Fibroblast of skin of scalp (primary cell): ENCODE data around the gene CPVL.

Experiments used
- DNase-seq: peaks from one replicate; pipeline ENCODE4 v3.0.0-alpha.2; 2013

Gene CPVL

DNA sequence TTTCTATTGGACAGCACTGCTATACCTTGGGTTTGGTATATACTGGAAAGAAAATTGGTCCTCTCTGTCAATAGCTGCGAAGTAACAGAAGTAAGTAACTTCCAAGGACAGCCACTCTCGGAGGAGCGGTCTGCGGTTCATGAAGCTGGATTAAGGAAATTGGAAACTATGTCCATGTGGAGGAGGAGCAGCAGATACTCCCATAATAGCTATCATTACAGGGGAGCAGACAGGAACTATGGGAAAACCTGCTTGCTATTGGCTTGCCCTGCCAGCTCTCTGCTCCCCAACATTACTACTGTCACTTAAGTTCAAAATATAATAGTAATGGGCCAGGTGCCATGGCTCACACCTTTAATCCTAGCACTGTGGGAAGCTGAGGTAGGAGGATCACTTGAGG, 104.3 kb downstream of the CPVL start:
- DNase-seq: no peak

DNA sequence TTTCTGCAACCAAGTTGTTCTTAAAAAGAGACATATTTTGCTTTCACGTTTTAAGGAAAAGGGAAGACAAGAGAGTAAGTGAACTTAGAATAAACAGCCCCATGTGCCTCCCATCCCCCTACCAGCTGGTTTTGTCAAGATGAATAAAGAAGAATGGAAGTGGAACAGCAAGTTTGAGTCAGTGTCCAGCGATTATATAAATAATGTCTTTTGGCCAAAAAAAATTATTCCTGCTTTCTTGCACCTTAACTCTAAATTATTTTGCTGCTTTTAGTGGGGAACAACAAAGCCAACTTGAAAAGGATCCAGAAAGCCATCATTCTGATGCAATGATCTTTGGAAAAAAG, 105.8 kb downstream of the CPVL start:
- DNase-seq: no peak

- peak; percentile 68 for DNase-seq
These were observed 106.3 kb downstream of the CPVL start for GRCh38 chr7:29039821-29040578.

GRCh38 chr7:29038463-29038862, 107.9 kb downstream of the CPVL start:
- peak; percentile 62 for DNase-seq

DNA sequence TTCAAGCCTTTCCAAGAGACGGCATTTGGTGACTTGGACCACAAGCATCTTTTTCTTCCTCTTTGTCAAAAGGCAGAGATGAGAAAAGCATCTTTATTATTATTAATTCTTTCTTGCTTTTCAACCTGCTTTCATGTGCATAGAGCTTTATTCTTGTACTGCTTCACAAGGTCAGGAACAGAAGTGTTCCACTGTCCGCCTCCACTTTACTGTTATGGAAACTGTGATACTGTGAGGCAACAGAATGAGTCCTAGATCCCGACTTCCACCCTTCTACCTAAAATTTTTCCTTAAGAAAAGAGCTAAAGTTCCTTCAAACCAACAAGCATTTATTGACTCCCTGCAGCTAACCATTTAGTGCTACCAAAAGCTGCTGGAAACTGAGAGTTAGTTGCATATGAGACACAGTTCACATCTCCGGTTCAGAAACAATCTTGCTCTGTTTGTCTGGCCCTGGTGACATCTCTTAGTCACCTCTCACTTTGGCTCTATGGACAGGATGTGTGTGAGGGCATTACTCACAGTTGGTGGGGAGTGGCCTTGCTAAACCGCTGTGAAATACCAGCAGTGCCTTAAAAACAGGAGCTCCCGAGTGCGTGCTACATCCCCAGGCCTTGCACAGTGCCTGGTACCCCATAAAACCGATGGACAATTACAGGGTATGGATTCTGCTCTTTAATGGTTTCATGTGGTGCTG, 111.1 kb downstream of the CPVL start:
- DNase-seq: peak; percentile 77

DNA sequence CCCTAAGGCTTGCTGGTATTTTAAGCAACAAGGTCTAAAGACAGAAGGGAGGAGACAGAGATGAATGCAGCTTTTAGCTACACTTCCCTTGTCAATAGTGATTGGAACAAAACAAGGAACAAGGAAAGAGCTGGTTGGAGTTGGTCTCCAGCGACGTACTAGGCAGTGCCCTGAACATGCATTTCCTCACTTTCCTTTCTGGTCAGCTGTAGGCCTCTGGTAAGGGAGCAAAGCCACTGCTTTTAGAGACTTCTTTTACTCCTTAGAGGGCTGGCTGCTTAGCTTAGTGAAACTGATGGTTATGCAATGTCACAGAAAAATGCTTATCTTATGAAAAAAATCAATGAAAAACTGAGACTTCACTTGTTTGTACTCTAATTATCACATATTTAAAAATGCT, 112.8 kb downstream of the CPVL start:
- DNase-seq: no peak

DNA sequence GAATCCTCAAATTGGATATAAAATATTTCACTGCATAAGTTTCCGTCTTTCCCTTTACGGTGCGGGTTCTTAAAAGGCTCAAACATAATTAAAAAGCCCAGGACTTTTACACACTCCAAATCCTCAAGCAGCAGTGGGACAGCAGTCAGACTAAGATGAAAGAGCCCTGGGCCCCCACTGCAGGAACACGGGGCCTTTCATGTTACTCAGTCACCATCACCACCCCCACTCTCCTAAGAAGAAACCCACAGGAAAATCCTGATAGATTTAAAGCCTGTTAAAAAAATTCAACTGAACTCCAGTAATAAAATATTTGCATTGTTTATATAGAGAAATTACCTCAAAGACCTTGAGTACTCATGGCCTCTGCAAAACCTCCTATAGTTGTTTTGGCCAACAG, 114.2 kb downstream of the CPVL start:
- DNase-seq: no peak

- no peak for DNase-seq
These were observed 115.5 kb downstream of the CPVL start for GRCh38 chr7:29030781-29031275.

DNA sequence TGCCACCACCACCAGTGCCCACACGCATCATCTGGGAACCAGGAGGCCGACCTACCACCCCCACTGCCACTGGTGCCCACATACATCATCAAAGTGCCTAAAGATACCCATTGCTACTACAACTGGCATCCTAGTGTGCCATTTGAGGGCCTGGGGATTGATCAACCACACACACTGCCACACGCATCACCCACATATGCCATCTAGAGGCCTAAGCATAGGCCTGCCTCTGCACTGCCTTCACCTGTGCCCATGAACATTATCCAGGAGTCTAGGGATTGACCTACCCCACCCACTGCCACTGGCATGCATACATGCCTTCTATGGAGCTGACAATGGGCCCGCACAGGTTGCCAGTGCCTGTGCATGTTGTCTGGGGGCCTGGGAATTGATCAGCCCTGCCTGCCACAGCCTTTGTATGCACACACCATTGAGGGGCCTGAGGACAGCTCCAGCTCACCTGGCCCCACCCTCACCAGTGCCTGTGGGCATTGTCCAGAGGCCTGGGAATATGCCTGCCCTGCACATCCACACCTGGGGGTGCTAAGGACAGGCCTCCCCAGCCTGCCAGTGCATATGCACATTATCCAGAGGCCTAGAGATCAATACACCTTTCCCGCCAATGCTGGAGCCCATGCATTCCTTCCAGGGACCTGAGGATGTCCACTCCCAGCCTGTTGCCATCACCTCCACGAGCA, 123.9 kb downstream of the CPVL start:
- no peak for DNase-seq

DNA sequence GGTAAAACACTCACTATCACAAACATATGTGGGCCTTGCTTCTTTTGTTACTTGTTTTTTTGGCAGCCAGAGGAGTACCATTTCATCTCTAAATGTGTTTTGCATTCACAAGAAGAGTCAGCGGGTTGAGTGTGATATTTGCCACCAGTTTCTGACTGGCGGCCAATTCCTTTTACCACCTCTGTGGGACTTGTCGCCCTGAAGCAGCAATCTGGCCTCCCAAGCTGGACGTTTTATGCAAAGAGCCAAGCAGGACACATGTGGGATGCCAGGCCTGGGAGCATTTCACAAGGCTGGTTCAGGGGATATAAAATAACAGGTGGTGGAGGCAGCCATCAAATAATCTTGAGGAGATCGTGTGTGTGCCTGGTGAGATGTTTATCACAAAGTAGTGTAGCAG, 126.4 kb downstream of the CPVL start:
- DNase-seq: no peak

GRCh38 chr7:29019387-29019786, 127.0 kb downstream of the CPVL start:
- DNase-seq: no peak

DNA sequence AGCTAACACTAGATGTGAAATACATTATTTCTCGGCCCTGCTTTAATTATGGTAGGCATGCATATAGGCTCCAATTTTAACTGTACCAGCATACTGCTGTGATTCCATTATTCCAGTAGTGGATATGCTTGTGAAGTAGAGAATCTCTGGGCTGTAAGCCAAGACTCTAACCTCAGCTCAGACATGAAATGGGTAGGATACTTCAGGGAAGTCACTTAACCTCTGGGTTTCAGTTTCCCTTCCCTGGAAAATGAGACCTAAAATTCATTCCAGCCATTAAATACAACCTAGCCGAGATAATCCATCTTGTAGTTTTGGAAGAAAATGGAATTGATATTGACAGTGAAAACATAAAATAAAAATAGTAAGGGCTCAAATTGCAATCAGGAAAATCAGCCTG, 128.6 kb downstream of the CPVL start:
- DNase-seq: peak; percentile 71

GRCh38 chr7:29014725-29015124, 131.6 kb downstream of the CPVL start:
- DNase-seq: no peak

- no peak for DNase-seq
These were observed 132.4 kb downstream of the CPVL start for GRCh38 chr7:29013931-29014330.

- no peak for DNase-seq
These were observed 133.1 kb downstream of the CPVL start for GRCh38 chr7:29013082-29013695.

GRCh38 chr7:29009947-29010346, 136.4 kb downstream of the CPVL start:
- no peak for DNase-seq

GRCh38 chr7:29008590-29008989, 137.7 kb downstream of the CPVL start:
- DNase-seq: no peak

DNA sequence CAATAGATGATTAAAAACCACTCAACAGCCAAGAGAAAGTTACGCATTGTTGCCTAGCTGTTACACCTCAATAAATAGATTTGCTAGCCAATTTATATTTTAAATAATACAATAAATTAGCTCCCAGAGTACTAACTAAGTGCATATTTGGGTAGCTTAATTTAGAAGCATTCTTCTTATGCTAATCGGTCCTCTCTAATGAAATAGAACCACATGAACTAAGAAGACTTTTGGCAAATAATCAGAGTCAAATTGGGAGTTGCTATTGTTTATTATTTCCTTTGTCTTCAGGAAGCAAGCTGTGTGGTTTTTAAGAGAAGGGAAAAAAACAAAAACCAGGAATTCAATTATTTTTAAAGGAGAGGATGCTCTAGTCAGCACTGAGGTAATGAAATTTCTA, 139.2 kb downstream of the CPVL start:
- no peak for DNase-seq

GRCh38 chr7:29005829-29006228, 140.5 kb downstream of the CPVL start:
- no peak for DNase-seq

- no peak for DNase-seq
These were observed 140.9 kb downstream of the CPVL start for GRCh38 chr7:29005406-29005805.

- no peak for DNase-seq
These were observed 142.6 kb downstream of the CPVL start for GRCh38 chr7:29003703-29004102.

DNA sequence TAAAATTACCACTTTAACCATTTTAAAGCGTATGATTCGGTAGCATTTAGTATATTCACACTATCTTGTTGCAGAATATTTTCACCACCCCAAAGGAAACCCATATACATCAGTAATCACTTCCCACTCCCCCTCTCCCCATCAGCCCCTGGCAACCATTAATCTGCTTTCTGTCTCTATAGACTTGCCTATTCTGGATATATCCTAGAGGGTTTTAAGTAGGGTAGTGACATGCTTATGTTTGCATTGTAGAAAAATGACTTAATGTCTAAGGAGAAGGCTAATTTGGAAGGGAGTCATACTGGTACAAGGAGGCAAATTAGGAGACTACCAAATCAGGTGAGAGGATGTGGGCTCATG, 145.6 kb downstream of the CPVL start:
- DNase-seq: no peak
